Keratinocyte (primary cell): ENCODE results near the gene CREB5. TPM values are rescaled to one million over a fixed set of nuclear protein-coding genes. Genes with fewer than 3 reads are reported as not detected.

Experiments used
- DNase-seq: peaks from one replicate; pipeline ENCODE4 v3.0.0-alpha.2; 2011; ENCODE audit warnings: low read depth, missing footprints, low spot score
- FAIRE-seq: peaks from 2 replicates; lab custom pipeline; 2011; peaks lifted over from hg19 to GRCh38; lab: Jason Lieb, UNC
- H2AFZ ChIP-seq: 2 replicates; pipeline ENCODE4 v1.6.0; 2012; ENCODE audit warnings: low read length, control low read depth, inconsistent platforms; ENCODE audit not compliant: control insufficient read depth
- H3K27ac ChIP-seq: 2 replicates; pipeline ENCODE4 v1.5.1; 2011; ENCODE audit warnings: low read length; ENCODE audit not compliant: control insufficient read depth, insufficient read depth
- H3K27me3 ChIP-seq: 3 replicates; pipeline ENCODE4 v1.6.0; 2011; ENCODE audit warnings: low read length; ENCODE audit not compliant: control insufficient read depth, insufficient read depth; ENCODE audit errors: extremely low read depth
- H3K36me3 ChIP-seq, 2 experiments: 2 replicates in 1 of 2; 3 replicates in 1 of 2; pipeline ENCODE4 v1.5.1; 2011; ENCODE audit warnings: low read length in 2 of 2, mild to moderate bottlenecking in 1 of 2; ENCODE audit not compliant: control insufficient read depth in 2 of 2, insufficient read depth in 2 of 2; ENCODE audit errors: extremely low read depth in 1 of 2
- H3K4me1 ChIP-seq: 3 replicates; pipeline ENCODE4 v1.5.1; 2011; ENCODE audit warnings: low read length; ENCODE audit not compliant: control insufficient read depth, insufficient read depth; ENCODE audit errors: extremely low read depth
- H3K4me2 ChIP-seq: 3 replicates; pipeline ENCODE4 v1.6.0; 2011; ENCODE audit warnings: low read depth, low read length; ENCODE audit not compliant: control insufficient read depth, insufficient read depth; ENCODE audit errors: extremely low read depth
- H3K4me3 ChIP-seq, 3 experiments: fragments of 200-600 bp in 1 of 3; sonication (generic) in 1 of 3; 2 replicates in 2 of 3; 3 replicates in 1 of 3; pipeline ENCODE4 v1.5.1; 2011 to 2016; ENCODE audit warnings: low read length in 3 of 3, mild to moderate bottlenecking in 3 of 3, control low read depth in 2 of 3, inconsistent platforms in 1 of 3, low read depth in 1 of 3, mixed read lengths in 1 of 3, mixed run types in 1 of 3, moderate library complexity in 1 of 3; ENCODE audit not compliant: control insufficient read depth in 2 of 3, insufficient read depth in 2 of 3; ENCODE audit errors: extremely low read depth in 1 of 3
- H3K79me2 ChIP-seq: 2 replicates; pipeline ENCODE4 v1.6.0; 2012; ENCODE audit warnings: low read length; ENCODE audit not compliant: control insufficient read depth, insufficient read depth
- H3K9ac ChIP-seq: 3 replicates; pipeline ENCODE4 v1.6.0; 2011; ENCODE audit warnings: low read length; ENCODE audit not compliant: control insufficient read depth, insufficient read depth; ENCODE audit errors: extremely low read depth
- H3K9me1 ChIP-seq: 3 replicates; pipeline ENCODE4 v1.6.0; 2011; ENCODE audit warnings: low read length; ENCODE audit not compliant: control insufficient read depth, insufficient read depth; ENCODE audit errors: extremely low read depth
- H3K9me3 ChIP-seq: 2 replicates; pipeline ENCODE4 v1.5.1; 2012; ENCODE audit warnings: low read depth, low read length; ENCODE audit not compliant: control insufficient read depth
- H4K20me1 ChIP-seq: 3 replicates; pipeline ENCODE4 v1.6.0; 2011; ENCODE audit warnings: low read length; ENCODE audit not compliant: control insufficient read depth, insufficient read depth; ENCODE audit errors: extremely low read depth
- CTCF ChIP-seq, 3 experiments: IDR thresholded peaks in 1 of 3; conservative IDR thresholded peaks in 1 of 3; optimal IDR thresholded peaks in 1 of 3; 2 replicates in 2 of 3; 3 replicates in 1 of 3; pipeline versions ENCODE3 to v1.5.1; 2011; ENCODE audit warnings: low read length in 3 of 3, mild to moderate bottlenecking in 3 of 3, moderate library complexity in 2 of 3, control low read depth in 1 of 3, inconsistent platforms in 1 of 3; ENCODE audit not compliant: insufficient read depth in 2 of 3; ENCODE audit errors: extremely low read depth in 1 of 3
- EZH2 ChIP-seq: IDR thresholded peaks from one replicate; pipeline ENCODE4 v1.6.1; 2012; ENCODE audit warnings: inconsistent platforms, mild to moderate bottlenecking, low read length, moderate library complexity
- dilution Hi-C: fragments of 300-500 bp; cut with MboI; formaldehyde crosslinking; loops from one replicate; pipeline ENCODE4 v1.7.0; 2020; ENCODE audit warnings: low sequenced_read_pairs; ENCODE audit not compliant: extremely low pct_ligation_motif_present
- polyA plus RNA-seq, 5 experiments: library from polyadenylated mRNA; depleted of rRNA in 3 of 5; stranded (reverse) in 3 of 5; stranded (forward) in 1 of 5; unstranded in 1 of 5; fragments of >200 nt; gene quantifications; 1 replicate in 1 of 5; 2 replicates in 3 of 5; 3 replicates in 1 of 5; pipeline versions ENCODE4 v1.2.1 to v1.2.3, GENCODE V29; 2011 to 2012; ENCODE audit warnings: missing spikeins in 2 of 5, low read depth in 1 of 5, low replicate concordance in 1 of 5

Gene CREB5
- polyA plus RNA-seq, 1 donor (not counting 4 experiments of a cell fraction or from before 2014, with no cell fraction given) = 7.9 TPM

GRCh38 chr7:28674359-28674782 lies 262.1 kb downstream of the CREB5 start:
- H3K4me2 ChIP-seq = peak overlapping the region; percentile 55
- no peaks in the 10 kb centered on the region for H3K27me3 ChIP-seq
- H3K79me2 ChIP-seq = no peaks in the 10 kb centered on the region
- H3K9ac ChIP-seq = no peak overlapping the region
- TF ChIP-seq EZH2 (no peak), CTCF (optimal IDR thresholded peaks at IDR 0.05 in 1 of 3, IDR thresholded peaks at IDR 0.05 in 1 of 3, conservative IDR thresholded peaks at IDR 0.05 in 1 of 3; ENCODE audit: extremely low read depth in 1 of 3, insufficient read depth in 2 of 3, low read length in 3 of 3) (no peak)
- H3K36me3 ChIP-seq = no peaks in the 10 kb centered on the region
- peaks cover 20% of the 10 kb centered on the region for H3K4me1 ChIP-seq
- peak overlapping the region; percentile 56 for H3K27ac ChIP-seq
- H2AFZ ChIP-seq = peak overlapping the region; percentile 17
- FAIRE-seq (peak; percentile 93), DNase-seq (no peak)
- dilution Hi-C loops = no loop called here
- no peaks in the 10 kb centered on the region for H3K9me1 ChIP-seq
- H3K9me3 ChIP-seq = no peaks in the 10 kb centered on the region
- no peak overlapping the region for H3K4me3 ChIP-seq
- no peaks in the 10 kb centered on the region for H4K20me1 ChIP-seq

- no peak for FAIRE-seq
Measured at GRCh38 chr7:28675429-28675828, 263.1 kb downstream of the CREB5 start.

More at GRCh38 chr7:28675429-28675828, 263.1 kb downstream of the CREB5 start:
- peaks cover 20% of the 10 kb centered on the region for H3K4me1 ChIP-seq
- H3K79me2 ChIP-seq = no peaks in the 10 kb centered on the region
- no peak overlapping the region for H3K9ac ChIP-seq
- no peak overlapping the region for H2AFZ ChIP-seq
- no peak for DNase-seq
- dilution Hi-C loops = no loop called here
- no peaks in the 10 kb centered on the region for H3K27me3 ChIP-seq
- H3K9me1 ChIP-seq = no peaks in the 10 kb centered on the region
- no peak overlapping the region for H3K4me2 ChIP-seq
- H3K9me3 ChIP-seq = no peaks in the 10 kb centered on the region
- TF ChIP-seq CTCF (optimal IDR thresholded peaks at IDR 0.05 in 1 of 3, IDR thresholded peaks at IDR 0.05 in 1 of 3, conservative IDR thresholded peaks at IDR 0.05 in 1 of 3; ENCODE audit: extremely low read depth in 1 of 3, insufficient read depth in 2 of 3, low read length in 3 of 3) = no peak
- TF ChIP-seq EZH2 = no peak
- H3K4me3 ChIP-seq = no peak overlapping the region
- no peak overlapping the region for H3K27ac ChIP-seq
- H3K36me3 ChIP-seq = no peaks in the 10 kb centered on the region
- no peaks in the 10 kb centered on the region for H4K20me1 ChIP-seq
